Uterine smooth muscle cell (primary cell): Measurements from ENCODE around the gene PDS5A. TPM values are rescaled to one million over a fixed set of nuclear protein-coding genes. Genes with fewer than 3 reads are reported as not detected.

ENCODE experiments used
- total RNA-seq: library from RNA; depleted of rRNA; stranded (reverse); fragments of >200 nt; gene quantifications from 2 replicates; pipeline ENCODE4 v1.2.3, GENCODE V29; 2014

The PDS5A gene
- total RNA-seq: 65.4 and 71.2 TPM in 2 replicates

GRCh38 chr4:39977489-39978377 lies at the start of gene PDS5A:
TSS of gene PDS5A (minus strand) at chr4:39977911. CDS start at chr4:39976577, 1,334 bp downstream.

Other genes with a start within 250 kb of the PDS5A start
- 7.4 and 8.0 TPM in 2 replicates for gene N4BP2, start 78.9 kb upstream of the PDS5A start, total RNA-seq
- gene RHOH, start 219.1 kb upstream of the PDS5A start, total RNA-seq: 0.89 TPM in 1 of 2 replicates, not detected in the other